Stomach (tissue), 9 donors: Measurements from ENCODE around the gene HOXC11. TPM values are rescaled to one million over a fixed set of nuclear protein-coding genes. Genes with fewer than 3 reads are reported as not detected.

ENCODE experiments used
- DNase-seq, 2 donors: peaks; one replicate each; pipeline versions ENCODE4 v3.0.0 to v3.0.0-alpha.2; 2013 to 2019
- H3K27ac ChIP-seq, 5 donors: fragments of 200-600 bp in 4 of 5; sonication (generic) in 4 of 5; one replicate each; pipeline ENCODE4 v1.5.1; 2013 to 2019; ENCODE audit warnings: mild to moderate bottlenecking in 1 of 5, moderate library complexity in 1 of 5
- H3K27me3 ChIP-seq, 3 donors: fragments of 200-600 bp; sonication (generic); one replicate each; pipeline ENCODE4 v1.5.1; 2017 to 2019; ENCODE audit warnings: mixed run types in 1 of 3
- H3K36me3 ChIP-seq, 4 donors: fragments of 200-600 bp; sonication (generic); 1 replicate in 3 of 4; 2 replicates in 1 of 4; pipeline ENCODE4 v1.5.1; 2016 to 2019
- H3K4me1 ChIP-seq, 4 donors: fragments of 200-600 bp; sonication (generic); one replicate each; pipeline ENCODE4 v1.5.1; 2016 to 2019
- H3K4me3 ChIP-seq, 4 donors: fragments of 200-600 bp; sonication (generic) in 3 of 4; one replicate each; pipeline ENCODE4 v1.5.1; 2016 to 2019; ENCODE audit warnings: mild to moderate bottlenecking in 1 of 4
- H3K9me3 ChIP-seq, 4 donors: fragments of 200-600 bp; sonication (generic); one replicate each; pipeline ENCODE4 v1.5.1; 2016 to 2019
- CTCF ChIP-seq, 7 experiments: fragments of 450-650 bp in 4 of 7; fragments of 200-600 bp in 3 of 7; sonication (generic) in 3 of 7; IDR thresholded peaks; one replicate each; pipeline ENCODE4 v1.5.1; 2016 to 2019; ENCODE audit warnings: antibody characterized with exemption in 7 of 7, control low read depth in 2 of 7, mild to moderate bottlenecking in 1 of 7
- EP300 ChIP-seq: sonication (generic); formaldehyde crosslinking; IDR thresholded peaks from one replicate; pipeline ENCODE4 v1.6.1; 2017; ENCODE audit warnings: antibody characterized with exemption
- POLR2A ChIP-seq, 4 donors: fragments of 450-650 bp; IDR thresholded peaks; one replicate each; pipeline ENCODE4 v1.6.1; 2016; ENCODE audit warnings: antibody characterized with exemption in 4 of 4, control low read depth in 2 of 4, mild to moderate bottlenecking in 1 of 4, moderate library complexity in 1 of 4
- POLR2AphosphoS5 ChIP-seq, 3 donors: sonication (generic); formaldehyde crosslinking; IDR thresholded peaks; one replicate each; pipeline ENCODE4 v1.6.1; 2016; ENCODE audit warnings: antibody characterized with exemption in 3 of 3
- WGBS, 5 donors: extraction: QIAGEN DNeasy Blood & Tissue Kit in 3 of 5; methylation state at CpG; one replicate each; pipeline versions ENCODE4 v1.1.5 to v1.1.7; 2013 to 2018; 5-methylcytosine and 5-hydroxymethylcytosine counted together
- intact Hi-C: fragments of 100-400 bp; cut with DNase I; formaldehyde crosslinking; loops from one replicate; pipeline ENCODE4 v1.15.1; 2023; ENCODE audit warnings: low total_unique reads
- polyA plus RNA-seq, 3 donors: library from polyadenylated mRNA; stranded (reverse); fragments of 200-250 nt; gene quantifications; one replicate each; pipeline ENCODE4 v1.2.3, GENCODE V29; 2013
- total RNA-seq, 5 donors: library from RNA; depleted of rRNA; stranded (reverse); fragments of >200 nt; gene quantifications; one replicate each; pipeline versions ENCODE4 v1.1.0 to v1.2.3, GENCODE V29; 2014 to 2016
- donor health status: healthy with polysubstance abuse.
- donor health status: Bipolar disorder and iron deficiency.
- donor health status: healthy.

The HOXC11 gene
- total and polyA plus RNA-seq, 8 donors, result not detected

- Histone ChIP-seq H3K27me3 (peaks cover 8 to 100% (median 98%) of the 10 kb centered on the region in 3 donors), H3K4me1 (peaks cover 12 to 24% (median 16%) of the 10 kb centered on the region in 4 donors), H3K27ac (no peak overlapping the region), H3K9me3 (no peaks in the 10 kb centered on the region), H3K4me3 (no peak overlapping the region), H3K36me3 (no peaks in the 10 kb centered on the region)
- TF ChIP-seq POLR2AphosphoS5 (IDR thresholded peaks at IDR 0.05), result no peak
- no peak for TF ChIP-seq EP300
- TF ChIP-seq CTCF (IDR thresholded peaks at IDR 0.05), result no peak
- TF ChIP-seq POLR2A (IDR thresholded peaks at IDR 0.05), result no peak
- 28 to 43% (median 39%) methylated on average over 7 to 8 of the region's 8 CpGs for WGBS, 5 donors
- no peak for DNase-seq
- intact Hi-C loops, result no loop called here
Observed at GRCh38 chr12:54022960-54023884, 50.3 kb downstream of the HOXC11 start.

GRCh38 chr12:54024127-54024526 lies 51.2 kb downstream of the HOXC11 start:
- TF ChIP-seq POLR2A (IDR thresholded peaks at IDR 0.05) (no peak), POLR2AphosphoS5 (IDR thresholded peaks at IDR 0.05) (no peak), CTCF (IDR thresholded peaks at IDR 0.05) (no peak), EP300 (no peak)
- Histone ChIP-seq H3K36me3 (no peaks in the 10 kb centered on the region), H3K9me3 (no peaks in the 10 kb centered on the region), H3K27me3 (peaks cover 7 to 100% (median 98%) of the 10 kb centered on the region in 3 donors), H3K4me3 (no peak overlapping the region), H3K27ac (no peak overlapping the region), H3K4me1 (peaks cover 5 to 21% (median 15%) of the 10 kb centered on the region in 4 donors)
- intact Hi-C loops, result no loop called here
- whole genome bisulfite sequencing, 5 donors, result 20 to 35% (median 25%) methylated on average over 17 of the region's 17 CpGs
- DNase-seq, result no peak

- H3K4me1 ChIP-seq, result peaks cover 0 to 21% (median 13%) of the 10 kb centered on the region in 4 donors
- TF ChIP-seq EP300 (no peak), POLR2AphosphoS5 (IDR thresholded peaks at IDR 0.05) (no peak), POLR2A (IDR thresholded peaks at IDR 0.05) (no peak), CTCF (IDR thresholded peaks at IDR 0.05) (no peak)
- no peak overlapping the region for H3K27ac ChIP-seq
- no peaks in the 10 kb centered on the region for H3K9me3 ChIP-seq
- WGBS, 5 donors, result 30 to 41% (median 41%) methylated on average over 5 of the region's 5 CpGs
- peaks cover 3 to 100% (median 98%) of the 10 kb centered on the region in 3 donors for H3K27me3 ChIP-seq
- intact Hi-C loops, result loop anchor here (5.0 kb wide), 1 partner anchor 168 kb away; no protein-coding TSS in a partner anchor
- no peak overlapping the region for H3K4me3 ChIP-seq
- no peaks in the 10 kb centered on the region for H3K36me3 ChIP-seq
- no peak for DNase-seq
Observed at GRCh38 chr12:54024581-54025305, 51.8 kb downstream of the HOXC11 start.
